GM18499 (cell line): Measurements from ENCODE around the gene DDX5.

Experiments used
- ATAC-seq: cut with Tn5 transposase; IDR thresholded peaks from one replicate; pipeline ENCODE4 v1.9.1; 2021; ENCODE audit warnings: moderate number of reproducible peaks; ENCODE audit not compliant: insufficient read depth, unreplicated experiment

DDX5 gene

GRCh38 chr17:64509179-64509578 is 3.1 kb upstream of the DDX5 start:
- ATAC-seq, result no peak

DNA sequence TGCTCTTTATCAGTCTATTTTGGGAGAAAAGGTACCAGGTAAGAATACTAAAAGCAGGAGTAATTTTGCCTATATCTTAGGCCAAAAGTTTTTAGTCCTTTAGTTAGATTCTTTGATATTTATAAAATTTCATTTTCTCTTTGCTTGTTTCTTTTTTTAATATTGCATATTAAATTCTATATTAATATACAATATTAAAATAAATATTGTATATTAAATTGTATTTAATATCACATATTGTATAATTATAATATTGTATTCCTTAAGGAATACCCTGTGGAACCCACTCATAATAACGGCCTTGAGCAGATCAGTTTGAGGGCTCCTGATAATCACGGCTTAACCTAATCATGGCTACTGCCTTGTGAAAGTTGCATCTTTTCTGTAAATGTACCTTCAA is 2.6 kb upstream of the DDX5 start:
- no peak for ATAC-seq

- ATAC-seq, result peak; percentile 14
Measured at GRCh38 chr17:64507413-64507782, 1.3 kb upstream of the DDX5 start.

- peak; percentile 36 for ATAC-seq
Measured at GRCh38 chr17:64506576-64507412, 705 bp upstream of the DDX5 start, which contains the start of gene CEP95. Gene CEP95, plus strand, starts transcription at chr17:64506977. Its CDS starts 121 bp downstream, at chr17:64507098.

DNA sequence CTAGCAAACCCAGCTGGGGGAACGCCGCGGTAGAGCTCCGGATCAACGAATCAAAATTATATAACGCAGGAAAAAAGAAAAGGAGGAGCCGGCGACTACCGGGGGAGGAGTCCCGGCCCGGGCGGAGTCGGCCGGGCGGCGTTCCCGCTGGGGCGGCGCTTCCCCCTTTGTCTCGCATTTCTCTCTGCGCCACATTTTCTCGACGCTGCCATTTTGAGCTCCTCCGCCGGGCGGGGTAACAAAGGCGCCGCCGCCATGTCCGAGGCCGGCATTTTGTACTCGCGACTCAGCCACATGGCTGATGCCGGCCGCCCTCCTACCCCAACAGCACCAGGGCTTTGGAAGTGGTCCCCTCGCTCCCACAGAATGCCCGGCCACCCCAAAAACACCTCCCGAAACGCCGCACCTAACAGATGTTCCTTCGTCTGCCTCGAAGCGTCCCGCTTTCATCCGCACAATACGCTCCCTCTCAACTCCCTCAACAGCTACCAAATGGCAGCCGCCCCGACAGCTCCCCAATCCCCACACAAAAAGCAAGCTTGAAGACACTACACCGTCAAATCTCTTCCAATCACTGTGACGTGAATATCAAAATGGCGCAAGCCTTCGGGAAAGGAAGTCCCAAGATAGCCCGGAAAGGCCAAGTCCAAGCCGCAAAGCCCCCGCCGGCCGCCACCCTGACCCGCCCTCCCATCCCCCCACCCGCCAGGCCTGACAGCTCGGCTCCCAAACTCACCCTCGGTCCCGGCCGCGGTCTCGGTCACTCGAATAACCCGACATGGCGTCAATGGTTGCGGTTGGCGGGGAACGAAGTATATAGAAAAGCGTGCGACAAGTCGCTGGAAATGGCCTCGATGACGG is 519 bp downstream of the DDX5 start:
- no peak for ATAC-seq

GRCh38 chr17:64504769-64505339 is 1.2 kb downstream of the DDX5 start:
- ATAC-seq, result no peak

GRCh38 chr17:64503821-64504768 is 2.0 kb downstream of the DDX5 start:
- no peak for ATAC-seq

DNA sequence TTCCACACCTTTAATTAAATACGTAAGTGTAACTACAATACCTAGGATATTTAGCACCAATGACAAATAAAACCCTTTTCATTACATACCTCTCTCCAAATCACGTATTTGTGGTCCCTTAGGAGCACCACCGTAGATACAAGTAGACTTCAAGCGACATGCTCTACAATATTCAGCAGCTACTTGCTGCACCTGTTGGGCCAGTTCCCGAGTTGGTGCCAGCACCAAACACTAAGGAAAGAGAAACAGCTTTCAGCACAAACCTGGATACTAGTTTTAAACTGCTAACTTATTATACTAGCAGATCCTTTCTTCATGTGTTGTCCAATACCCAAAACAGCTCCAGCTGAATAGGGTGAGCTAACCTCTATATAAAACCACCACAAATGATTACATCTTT is 2.7 kb downstream of the DDX5 start:
- ATAC-seq, result no peak

- no peak for ATAC-seq
Measured at GRCh38 chr17:64502809-64503208, 3.3 kb downstream of the DDX5 start.

DNA sequence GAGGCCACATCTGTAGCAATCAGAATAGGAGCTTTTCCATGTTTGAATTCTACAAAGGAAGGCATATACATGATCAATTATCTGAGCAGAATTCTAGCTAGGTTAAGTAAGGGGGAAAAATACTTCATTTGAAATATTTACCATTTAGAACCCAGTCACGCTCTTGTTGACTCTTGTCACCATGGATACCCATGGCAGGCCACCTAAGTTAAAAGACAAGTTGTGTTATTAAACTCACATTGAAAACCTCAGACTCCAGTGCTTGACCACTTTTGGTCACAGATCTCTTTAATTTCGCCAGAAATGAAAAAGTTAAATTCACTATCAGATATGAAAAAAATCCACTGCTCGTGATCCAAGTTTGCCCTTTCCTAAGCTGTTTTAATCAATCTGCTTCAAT is 4.1 kb downstream of the DDX5 start:
- ATAC-seq, result no peak

- ATAC-seq, result no peak
Measured at GRCh38 chr17:64500862-64501765, 5.0 kb downstream of the DDX5 start.

DNA sequence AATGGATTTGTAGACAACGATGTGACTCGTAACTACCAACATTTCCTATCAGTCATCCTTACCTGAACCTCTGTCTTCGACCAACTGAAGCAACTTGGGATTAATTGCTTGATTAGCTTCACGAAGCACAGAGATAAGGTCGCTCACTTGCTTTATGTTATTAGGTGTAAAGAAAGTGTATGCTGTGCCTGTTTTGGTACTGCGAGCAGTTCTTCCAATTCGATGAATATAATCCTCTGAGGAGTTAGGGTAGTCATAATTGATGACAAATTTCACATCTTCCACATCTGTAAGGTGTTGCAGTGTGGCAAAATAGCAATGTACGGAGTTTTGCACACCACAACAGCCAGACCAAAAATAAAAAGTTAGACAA is 5.6 kb downstream of the DDX5 start:
- no peak for ATAC-seq

GRCh38 chr17:64499805-64500486 is 6.1 kb downstream of the DDX5 start:
- no peak for ATAC-seq

DNA sequence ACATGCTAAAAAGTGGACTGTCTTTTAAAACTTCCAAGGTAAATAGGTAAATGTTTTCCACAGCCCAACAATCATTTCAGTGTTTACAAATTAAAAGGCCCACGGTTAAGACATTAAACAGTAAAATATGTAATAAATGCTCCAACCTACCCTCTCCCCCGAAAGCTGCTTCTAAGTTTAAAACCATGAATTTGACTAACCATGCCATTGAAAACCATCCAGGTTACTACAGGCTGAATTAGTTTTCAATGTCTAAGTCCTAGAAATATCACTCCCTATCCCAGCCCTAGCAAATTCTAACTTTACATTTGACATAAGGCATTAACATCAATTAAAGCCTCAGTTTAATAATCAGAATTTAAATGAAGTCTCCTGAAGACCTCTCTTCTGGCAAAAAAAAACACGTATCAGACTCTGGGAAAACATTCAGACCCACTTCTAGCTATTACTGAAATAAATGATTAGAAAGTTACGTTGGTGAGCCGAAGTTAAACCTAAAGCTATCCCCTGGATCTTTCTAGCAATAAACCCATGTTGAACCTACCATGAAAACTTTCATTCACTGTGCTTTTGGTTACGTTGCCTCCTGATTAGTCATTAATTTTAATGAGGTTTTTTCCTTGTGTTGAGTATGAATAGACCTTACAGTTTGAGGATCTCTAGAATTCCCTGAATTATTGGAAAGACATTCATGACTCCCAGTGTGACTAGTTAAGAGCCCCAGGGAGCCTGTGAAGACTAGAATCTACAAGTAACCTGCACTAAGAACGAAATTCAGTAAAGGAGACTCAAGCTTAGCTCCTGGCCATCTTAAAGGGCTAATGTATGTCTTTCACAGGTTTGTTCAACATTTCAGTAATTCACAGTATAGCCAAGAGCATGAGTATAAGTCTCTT is 7.5 kb downstream of the DDX5 start:
- no peak for ATAC-seq

DNA sequence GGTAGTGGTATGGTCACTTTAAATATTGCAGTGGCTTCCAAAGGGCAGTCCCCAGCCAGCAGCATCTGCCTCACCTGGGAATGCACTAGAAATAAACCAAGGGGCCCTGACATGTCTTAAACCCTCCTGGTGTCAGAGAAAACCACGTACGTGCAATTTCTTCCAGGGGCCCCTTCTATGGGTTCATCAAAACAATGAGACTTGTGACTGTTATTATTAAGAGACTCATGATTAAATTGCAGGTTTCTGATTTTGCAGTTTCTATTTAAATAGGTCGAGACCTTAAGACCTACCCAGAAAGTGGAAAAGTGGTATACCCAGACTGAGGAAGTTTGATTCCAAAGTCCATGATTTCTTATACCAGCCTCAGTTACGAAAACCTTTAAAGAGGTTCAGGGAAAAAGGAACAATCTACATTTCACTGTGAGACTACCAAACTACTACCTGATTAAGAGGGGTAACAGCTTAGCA is 8.5 kb downstream of the DDX5 start:
- ATAC-seq, result no peak

DNA sequence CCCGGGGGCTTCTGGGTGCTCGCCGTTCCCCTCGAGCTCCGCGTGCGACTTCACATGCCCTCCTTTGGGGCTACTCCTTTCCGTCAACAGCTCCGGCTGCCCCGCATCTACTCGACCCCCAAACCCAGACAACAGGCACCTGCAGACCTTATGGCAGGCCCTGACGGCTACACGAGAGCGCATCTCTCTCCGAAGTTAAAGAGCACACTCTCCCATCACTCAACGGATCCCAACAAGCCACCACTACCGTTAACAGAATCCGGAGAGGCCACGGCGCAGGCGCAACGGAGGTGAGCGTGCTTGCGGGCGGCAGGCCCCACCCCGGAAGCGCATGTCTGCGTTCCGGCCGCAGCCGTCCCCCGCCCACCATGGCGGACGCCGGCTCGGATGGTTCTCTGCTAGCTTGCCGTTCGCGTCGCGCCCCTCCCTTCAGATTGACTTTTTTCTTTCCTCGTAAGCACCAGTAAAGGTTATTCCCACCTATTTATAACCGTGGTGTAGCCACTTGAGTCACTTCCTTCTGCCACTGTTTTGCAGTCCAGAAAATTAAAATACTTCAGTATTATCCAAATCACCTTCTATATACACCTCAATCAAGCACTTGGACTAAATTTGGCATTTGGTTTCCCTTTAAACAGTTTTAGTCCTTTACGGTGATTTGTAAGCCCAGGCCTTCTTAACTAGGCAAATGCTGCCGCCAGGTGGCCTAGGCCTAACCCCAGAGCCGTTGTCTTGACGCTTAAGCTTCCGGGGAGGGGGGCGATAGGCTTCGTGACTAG is 9.1 kb downstream of the DDX5 start, which contains the start of gene POLG2:
TSS of gene POLG2 (minus strand) at position 269 of the 779 bp plus-strand sequence. CDS start at position 183, 86 bp downstream.
- ATAC-seq, result peak; percentile 46
